IPS DF 4.7 (cell line): ENCODE measurements around the gene PPIH.
"Not testable (repeated sequence)": the region's sequence is repeated elsewhere in the genome, so short reads cannot be mapped to it uniquely, and the experiment has no call there.

ENCODE experiments used
- DNase-seq: peaks from one replicate; pipeline ENCODE4 v3.0.0-alpha.2; 2013; ENCODE audit warnings: low spot score; ENCODE audit errors: extremely low read depth

The PPIH gene

GRCh38 chr1:42657981-42658876, at the start of gene PPIH:
TSS of gene PPIH (plus strand) at chr1:42658423. CDS start at chr1:42658447, 24 bp downstream.
- DNase-seq = peak; percentile 88

GRCh38 chr1:42613803-42614131, 44.5 kb upstream of the PPIH start:
- no peak for DNase-seq

GRCh38 chr1:42618866-42619265, 39.4 kb upstream of the PPIH start:
- DNase-seq = no peak

- DNase-seq = no peak
These were observed 37.9 kb upstream of the PPIH start for GRCh38 chr1:42620307-42620706.

- not testable (repeated sequence) for DNase-seq
These were observed 37.0 kb upstream of the PPIH start for GRCh38 chr1:42621180-42621579.

GRCh38 chr1:42627205-42627604, 31.0 kb upstream of the PPIH start:
- DNase-seq = not testable (repeated sequence)

- no peak for DNase-seq
These were observed 19.1 kb upstream of the PPIH start for GRCh38 chr1:42639116-42639515.

- DNase-seq = no peak
These were observed 12.2 kb upstream of the PPIH start for GRCh38 chr1:42646056-42646455.

GRCh38 chr1:42657201-42657600, 1.0 kb upstream of the PPIH start:
- no peak for DNase-seq

- DNase-seq = no peak
These were observed 684 bp downstream of the PPIH start for GRCh38 chr1:42658877-42659337.

- no peak for DNase-seq
These were observed 2.8 kb downstream of the PPIH start for GRCh38 chr1:42660907-42661500.

GRCh38 chr1:42669936-42670335, 11.7 kb downstream of the PPIH start:
- DNase-seq = no peak

- no peak for DNase-seq
These were observed 12.2 kb downstream of the PPIH start for GRCh38 chr1:42670425-42670824.

- DNase-seq = no peak
These were observed 16.0 kb downstream of the PPIH start for GRCh38 chr1:42674214-42674613.

GRCh38 chr1:42674682-42675081, 16.5 kb downstream of the PPIH start:
- DNase-seq = no peak

GRCh38 chr1:42675467-42675866, 17.2 kb downstream of the PPIH start:
- DNase-seq = no peak

- DNase-seq = no peak
These were observed 18.4 kb downstream of the PPIH start for GRCh38 chr1:42676534-42677087.

GRCh38 chr1:42679364-42679983, 21.3 kb downstream of the PPIH start:
- no peak for DNase-seq

GRCh38 chr1:42680055-42680454, 21.8 kb downstream of the PPIH start:
- no peak for DNase-seq

GRCh38 chr1:42680921-42681683, 22.9 kb downstream of the PPIH start:
- no peak for DNase-seq

GRCh38 chr1:42681741-42682483, 23.7 kb downstream of the PPIH start, which contains the start of gene YBX1:
TSS of gene YBX1 (plus strand) at chr1:42682418. CDS start at chr1:42682566, 148 bp downstream.
- DNase-seq = peak; percentile 97
